ENCODE measurements around the gene ATG7. TPM values are rescaled to one million over a fixed set of nuclear protein-coding genes. Genes with fewer than 3 reads are reported as not detected.
"Not testable (repeated sequence)": the region's sequence is repeated elsewhere in the genome, so short reads cannot be mapped to it uniquely, and the experiment has no call there.

The ATG7 gene
- polyA plus RNA-seq, 4 donors = 7.8 to 16.3 (median 11.6) TPM

GRCh38 chr3:11569156-11569741, 297.1 kb downstream of the ATG7 start:
- FAIRE-seq = no peak

GRCh38 chr3:11570251-11570650, 298.1 kb downstream of the ATG7 start:
- peaks cover 0 to 78% (median 0%) of the 10 kb centered on the region in 3 donors for H3K36me3 ChIP-seq (ENCODE audit: control insufficient read depth in 3 of 3, insufficient read depth in 2 of 3, low read depth in 1 of 3, low read length in 3 of 3)
- WGBS, 3 donors = 74 to 80% (median 78%) methylated on average over 12 to 13 of the region's 13 CpGs
- DNase-seq (no peak), FAIRE-seq (no peak)
- peaks cover 0 to 3% (median 3%) of the 10 kb centered on the region in 3 donors for H3K4me1 ChIP-seq (ENCODE audit: control insufficient read depth in 3 of 3, insufficient read depth in 2 of 3, low read depth in 1 of 3, low read length in 2 of 3)
- H3K9me3 ChIP-seq (ENCODE audit: control insufficient read depth in 2 of 2, insufficient read depth in 1 of 2, low read depth in 1 of 2, low read length in 1 of 2) = no peaks in the 10 kb centered on the region
- no peak overlapping the region for H3K4me3 ChIP-seq (ENCODE audit: low read depth in 1 of 3, low read length in 3 of 3)
- peak overlapping the region in 1 of 3 donors; percentile 62 for H3K27ac ChIP-seq (ENCODE audit: low read depth in 1 of 3, low read length in 2 of 3)
- no peaks in the 10 kb centered on the region for H3K27me3 ChIP-seq (ENCODE audit: control insufficient read depth in 3 of 3, insufficient read depth in 3 of 3, low read length in 3 of 3)

More at GRCh38 chr3:11569156-11569741, 297.1 kb downstream of the ATG7 start:
- H3K4me3 ChIP-seq (ENCODE audit: low read depth in 1 of 3, low read length in 3 of 3) = no peak overlapping the region
- H3K36me3 ChIP-seq (ENCODE audit: control insufficient read depth in 3 of 3, insufficient read depth in 2 of 3, low read depth in 1 of 3, low read length in 3 of 3) = peaks cover 0 to 82% (median 0%) of the 10 kb centered on the region in 3 donors
- peak overlapping the region in 2 of 3 donors; percentile 17 to 85 for H3K27ac ChIP-seq (ENCODE audit: low read depth in 1 of 3, low read length in 2 of 3)
- no peaks in the 10 kb centered on the region for H3K9me3 ChIP-seq (ENCODE audit: control insufficient read depth in 2 of 2, insufficient read depth in 1 of 2, low read depth in 1 of 2, low read length in 1 of 2)
- WGBS, 3 donors = 82 to 91% (median 86%) methylated on average over 13 of the region's 13 CpGs
- no peaks in the 10 kb centered on the region for H3K27me3 ChIP-seq (ENCODE audit: control insufficient read depth in 3 of 3, insufficient read depth in 3 of 3, low read length in 3 of 3)
- no peak for DNase-seq
- H3K4me1 ChIP-seq (ENCODE audit: control insufficient read depth in 3 of 3, insufficient read depth in 2 of 3, low read depth in 1 of 3, low read length in 2 of 3) = peaks cover 0 to 3% (median 3%) of the 10 kb centered on the region in 3 donors

- H3K27me3 ChIP-seq (ENCODE audit: control insufficient read depth in 3 of 3, insufficient read depth in 3 of 3, low read length in 3 of 3) = no peaks in the 10 kb centered on the region
- no peak overlapping the region for H3K4me3 ChIP-seq (ENCODE audit: low read depth in 1 of 3, low read length in 3 of 3)
- no peak for DNase-seq
- no peaks in the 10 kb centered on the region for H3K9me3 ChIP-seq (ENCODE audit: control insufficient read depth in 2 of 2, insufficient read depth in 1 of 2, low read depth in 1 of 2, low read length in 1 of 2)
- peaks cover 0 to 78% (median 0%) of the 10 kb centered on the region in 3 donors for H3K36me3 ChIP-seq (ENCODE audit: control insufficient read depth in 3 of 3, insufficient read depth in 2 of 3, low read depth in 1 of 3, low read length in 3 of 3)
- no peak for FAIRE-seq
- WGBS, 3 donors = 84 to 90% (median 89%) methylated on average over 20 of the region's 20 CpGs
- H3K4me1 ChIP-seq (ENCODE audit: control insufficient read depth in 3 of 3, insufficient read depth in 2 of 3, low read depth in 1 of 3, low read length in 2 of 3) = peaks cover 0 to 3% (median 3%) of the 10 kb centered on the region in 3 donors
- peak overlapping the region in 1 of 3 donors; percentile 22 for H3K27ac ChIP-seq (ENCODE audit: low read depth in 1 of 3, low read length in 2 of 3)
Measured at GRCh38 chr3:11570789-11571495, 298.7 kb downstream of the ATG7 start.

GRCh38 chr3:11572660-11573059, 300.5 kb downstream of the ATG7 start:
- not testable (repeated sequence) for FAIRE-seq; H3K4me3 ChIP-seq (ENCODE audit: low read depth in 1 of 3, low read length in 3 of 3); H3K27me3 ChIP-seq (ENCODE audit: control insufficient read depth in 3 of 3, insufficient read depth in 3 of 3, low read length in 3 of 3); H3K9me3 ChIP-seq (ENCODE audit: control insufficient read depth in 2 of 2, insufficient read depth in 1 of 2, low read depth in 1 of 2, low read length in 1 of 2); H3K27ac ChIP-seq (ENCODE audit: low read depth in 1 of 3, low read length in 2 of 3); DNase-seq; H3K4me1 ChIP-seq (ENCODE audit: control insufficient read depth in 3 of 3, insufficient read depth in 2 of 3, low read depth in 1 of 3, low read length in 2 of 3)
- peaks cover 0 to 71% (median 0%) of the 10 kb centered on the region in 3 donors for H3K36me3 ChIP-seq (ENCODE audit: control insufficient read depth in 3 of 3, insufficient read depth in 2 of 3, low read depth in 1 of 3, low read length in 3 of 3)
- WGBS, 3 donors = 94 to 97% (median 95%) methylated on average over 11 of the region's 11 CpGs

- Histone ChIP-seq H3K27ac (ENCODE audit: low read depth in 1 of 3, low read length in 2 of 3) (no peak overlapping the region), H3K27me3 (ENCODE audit: control insufficient read depth in 3 of 3, insufficient read depth in 3 of 3, low read length in 3 of 3) (no peaks in the 10 kb centered on the region), H3K4me1 (ENCODE audit: control insufficient read depth in 3 of 3, insufficient read depth in 2 of 3, low read depth in 1 of 3, low read length in 2 of 3) (no peaks in the 10 kb centered on the region), H3K4me3 (ENCODE audit: low read depth in 1 of 3, low read length in 3 of 3) (no peak overlapping the region), H3K36me3 (ENCODE audit: control insufficient read depth in 3 of 3, insufficient read depth in 2 of 3, low read depth in 1 of 3, low read length in 3 of 3) (peaks cover 0 to 52% (median 0%) of the 10 kb centered on the region in 3 donors), H3K9me3 (ENCODE audit: control insufficient read depth in 2 of 2, insufficient read depth in 1 of 2, low read depth in 1 of 2, low read length in 1 of 2) (no peaks in the 10 kb centered on the region)
- no peak for DNase-seq
- WGBS, 3 donors = 87 to 91% (median 88%) methylated on average over 20 of the region's 20 CpGs
- no peak for FAIRE-seq
Measured at GRCh38 chr3:11574981-11575669, 302.9 kb downstream of the ATG7 start.

DNA sequence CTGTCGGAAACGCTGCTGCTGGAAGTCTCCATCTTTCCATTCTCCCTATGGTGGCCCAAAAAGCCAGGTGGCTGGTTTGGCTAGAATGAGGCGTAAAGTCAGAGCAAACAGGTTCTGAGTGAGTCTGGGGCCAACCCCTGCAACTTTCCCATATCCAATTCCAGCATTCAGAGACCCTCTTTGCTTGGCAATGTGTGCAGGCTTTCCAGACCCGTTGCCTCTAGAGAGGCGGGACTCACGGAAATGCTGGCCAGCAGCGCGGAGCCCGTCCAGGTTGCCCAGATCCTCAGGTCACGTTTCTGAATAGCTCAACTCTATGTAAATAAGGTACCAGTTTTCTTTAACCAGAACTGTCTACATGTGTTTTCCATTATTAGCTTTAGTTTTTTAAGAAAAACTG, 303.5 kb downstream of the ATG7 start:
- Histone ChIP-seq H3K4me3 (ENCODE audit: low read depth in 1 of 3, low read length in 3 of 3) (no peak overlapping the region), H3K36me3 (ENCODE audit: control insufficient read depth in 3 of 3, insufficient read depth in 2 of 3, low read depth in 1 of 3, low read length in 3 of 3) (peaks cover 0 to 48% (median 0%) of the 10 kb centered on the region in 3 donors), H3K4me1 (ENCODE audit: control insufficient read depth in 3 of 3, insufficient read depth in 2 of 3, low read depth in 1 of 3, low read length in 2 of 3) (no peaks in the 10 kb centered on the region), H3K9me3 (ENCODE audit: control insufficient read depth in 2 of 2, insufficient read depth in 1 of 2, low read depth in 1 of 2, low read length in 1 of 2) (no peaks in the 10 kb centered on the region), H3K27ac (ENCODE audit: low read depth in 1 of 3, low read length in 2 of 3) (no peak overlapping the region), H3K27me3 (ENCODE audit: control insufficient read depth in 3 of 3, insufficient read depth in 3 of 3, low read length in 3 of 3) (no peaks in the 10 kb centered on the region)
- WGBS, 3 donors = 90 to 92% (median 91%) methylated on average over 10 of the region's 10 CpGs
- no peak for FAIRE-seq
- DNase-seq = no peak

DNA sequence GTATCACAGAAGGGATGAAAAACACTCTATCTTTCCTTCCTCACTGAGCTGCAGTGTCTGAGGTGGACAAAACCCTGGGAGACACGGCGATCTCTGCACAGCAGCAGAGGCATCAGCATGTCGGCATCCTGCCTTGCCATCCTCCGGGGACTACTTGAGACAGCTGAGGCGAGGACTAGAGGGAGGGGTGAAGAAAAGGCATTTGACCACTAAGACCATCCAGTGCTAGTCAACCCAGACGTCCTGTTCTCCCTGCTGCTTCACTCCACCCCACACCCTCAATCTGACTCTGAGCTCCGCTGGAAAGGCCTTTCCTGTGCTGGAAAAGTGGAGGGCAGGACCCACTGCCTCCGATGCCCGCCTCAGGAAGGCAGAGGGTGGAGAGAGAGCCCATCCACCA, 304.3 kb downstream of the ATG7 start:
- DNase-seq (no peak), FAIRE-seq (no peak)
- 67 to 91% (median 89%) methylated on average over 9 of the region's 9 CpGs for WGBS, 3 donors
- Histone ChIP-seq H3K27ac (ENCODE audit: low read depth in 1 of 3, low read length in 2 of 3) (no peak overlapping the region), H3K9me3 (ENCODE audit: control insufficient read depth in 2 of 2, insufficient read depth in 1 of 2, low read depth in 1 of 2, low read length in 1 of 2) (no peaks in the 10 kb centered on the region), H3K4me1 (ENCODE audit: control insufficient read depth in 3 of 3, insufficient read depth in 2 of 3, low read depth in 1 of 3, low read length in 2 of 3) (peaks cover 0 to 4% (median 0%) of the 10 kb centered on the region in 3 donors), H3K36me3 (ENCODE audit: control insufficient read depth in 3 of 3, insufficient read depth in 2 of 3, low read depth in 1 of 3, low read length in 3 of 3) (peaks cover 0 to 41% (median 0%) of the 10 kb centered on the region in 3 donors), H3K27me3 (ENCODE audit: control insufficient read depth in 3 of 3, insufficient read depth in 3 of 3, low read length in 3 of 3) (no peaks in the 10 kb centered on the region), H3K4me3 (ENCODE audit: low read depth in 1 of 3, low read length in 3 of 3) (no peak overlapping the region)

GRCh38 chr3:11578169-11578568, 306.0 kb downstream of the ATG7 start:
- FAIRE-seq (no peak), DNase-seq (no peak)
- Histone ChIP-seq H3K9me3 (ENCODE audit: control insufficient read depth in 2 of 2, insufficient read depth in 1 of 2, low read depth in 1 of 2, low read length in 1 of 2) (no peaks in the 10 kb centered on the region), H3K36me3 (ENCODE audit: control insufficient read depth in 3 of 3, insufficient read depth in 2 of 3, low read depth in 1 of 3, low read length in 3 of 3) (peaks cover 0 to 29% (median 0%) of the 10 kb centered on the region in 3 donors), H3K4me1 (ENCODE audit: control insufficient read depth in 3 of 3, insufficient read depth in 2 of 3, low read depth in 1 of 3, low read length in 2 of 3) (peaks cover 0 to 13% (median 11%) of the 10 kb centered on the region in 3 donors), H3K27me3 (ENCODE audit: control insufficient read depth in 3 of 3, insufficient read depth in 3 of 3, low read length in 3 of 3) (no peaks in the 10 kb centered on the region), H3K4me3 (ENCODE audit: low read depth in 1 of 3, low read length in 3 of 3) (no peak overlapping the region), H3K27ac (ENCODE audit: low read depth in 1 of 3, low read length in 2 of 3) (no peak overlapping the region)
- WGBS, 3 donors = 89 to 93% (median 91%) methylated on average over 8 of the region's 8 CpGs
